Osteocyte (in vitro differentiated cells): ENCODE results near the gene LDOC1. TPM values are rescaled to one million over a fixed set of nuclear protein-coding genes. Genes with fewer than 3 reads are reported as not detected.
"Not testable (repeated sequence)": the region's sequence is repeated elsewhere in the genome, so short reads cannot be mapped to it uniquely, and the experiment has no call there.

Experiments used
- DNase-seq: peaks from one replicate; pipeline ENCODE4 v3.0.0; 2021; ENCODE audit warnings: mixed read lengths; ENCODE audit not compliant: unreplicated experiment; ENCODE audit errors: extremely low spot score
- H3K27ac Mint-ChIP-seq: one replicate; pipeline ENCODE4 v1.8.0; 2021; ENCODE audit warnings: mild to moderate bottlenecking, mixed read lengths; ENCODE audit not compliant: unreplicated experiment
- H3K27me3 Mint-ChIP-seq: one replicate; pipeline ENCODE4 v1.8.0; 2021; ENCODE audit warnings: mixed read lengths; ENCODE audit not compliant: unreplicated experiment
- H3K36me3 Mint-ChIP-seq: one replicate; pipeline ENCODE4 v1.8.0; 2021; ENCODE audit warnings: mixed read lengths; ENCODE audit not compliant: unreplicated experiment
- H3K4me1 Mint-ChIP-seq: one replicate; pipeline ENCODE4 v1.8.0; 2021; ENCODE audit warnings: mixed read lengths; ENCODE audit not compliant: unreplicated experiment
- H3K4me3 Mint-ChIP-seq: one replicate; pipeline ENCODE4 v1.8.0; 2021; ENCODE audit warnings: mild to moderate bottlenecking, moderate library complexity, mixed read lengths; ENCODE audit not compliant: unreplicated experiment
- H3K9me3 Mint-ChIP-seq: one replicate; pipeline ENCODE4 v1.8.0; 2021; ENCODE audit warnings: mixed read lengths; ENCODE audit not compliant: unreplicated experiment
- total RNA-seq: library from RNA; stranded (reverse); gene quantifications from 2 replicates; pipeline ENCODE4 v1.2.1, GENCODE V29; 2021
- TF ChIP-seq, protein P1 (sequence below): fragments of 200-600 bp; sonication (generic); IDR thresholded peaks from 2 replicates; pipeline ENCODE4 v1.5.0; 2021; ENCODE audit warnings: antibody characterized with exemption, mild to moderate bottlenecking, moderate library complexity

Gene LDOC1
- total RNA-seq, 1 donor from 2014 or later = 38.0 TPM

DNA sequence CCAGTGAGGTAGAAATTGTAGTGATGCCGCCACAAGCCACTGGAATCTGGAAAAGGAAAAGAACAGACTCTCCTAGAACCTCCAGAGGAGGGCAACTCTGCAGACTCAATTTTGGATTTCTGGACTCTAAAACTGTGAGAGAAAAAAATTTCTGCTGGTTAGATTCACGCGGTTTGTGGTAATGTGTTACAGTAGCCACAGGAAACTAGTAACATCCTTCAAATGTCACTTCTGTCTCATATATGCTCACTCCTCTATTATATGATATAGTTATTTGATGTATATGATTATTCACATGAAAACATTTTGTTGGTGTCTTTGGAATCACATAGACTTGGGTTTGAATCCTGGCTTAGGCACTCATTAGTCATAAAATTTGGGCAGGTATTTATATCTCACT is 18.8 kb downstream of the LDOC1 start:
- H3K27me3 Mint-ChIP-seq = no peaks in the 10 kb centered on the region
- TF ChIP-seq, protein P1, sequence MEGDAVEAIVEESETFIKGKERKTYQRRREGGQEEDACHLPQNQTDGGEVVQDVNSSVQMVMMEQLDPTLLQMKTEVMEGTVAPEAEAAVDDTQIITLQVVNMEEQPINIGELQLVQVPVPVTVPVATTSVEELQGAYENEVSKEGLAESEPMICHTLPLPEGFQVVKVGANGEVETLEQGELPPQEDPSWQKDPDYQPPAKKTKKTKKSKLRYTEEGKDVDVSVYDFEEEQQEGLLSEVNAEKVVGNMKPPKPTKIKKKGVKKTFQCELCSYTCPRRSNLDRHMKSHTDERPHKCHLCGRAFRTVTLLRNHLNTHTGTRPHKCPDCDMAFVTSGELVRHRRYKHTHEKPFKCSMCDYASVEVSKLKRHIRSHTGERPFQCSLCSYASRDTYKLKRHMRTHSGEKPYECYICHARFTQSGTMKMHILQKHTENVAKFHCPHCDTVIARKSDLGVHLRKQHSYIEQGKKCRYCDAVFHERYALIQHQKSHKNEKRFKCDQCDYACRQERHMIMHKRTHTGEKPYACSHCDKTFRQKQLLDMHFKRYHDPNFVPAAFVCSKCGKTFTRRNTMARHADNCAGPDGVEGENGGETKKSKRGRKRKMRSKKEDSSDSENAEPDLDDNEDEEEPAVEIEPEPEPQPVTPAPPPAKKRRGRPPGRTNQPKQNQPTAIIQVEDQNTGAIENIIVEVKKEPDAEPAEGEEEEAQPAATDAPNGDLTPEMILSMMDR = no peak

DNA sequence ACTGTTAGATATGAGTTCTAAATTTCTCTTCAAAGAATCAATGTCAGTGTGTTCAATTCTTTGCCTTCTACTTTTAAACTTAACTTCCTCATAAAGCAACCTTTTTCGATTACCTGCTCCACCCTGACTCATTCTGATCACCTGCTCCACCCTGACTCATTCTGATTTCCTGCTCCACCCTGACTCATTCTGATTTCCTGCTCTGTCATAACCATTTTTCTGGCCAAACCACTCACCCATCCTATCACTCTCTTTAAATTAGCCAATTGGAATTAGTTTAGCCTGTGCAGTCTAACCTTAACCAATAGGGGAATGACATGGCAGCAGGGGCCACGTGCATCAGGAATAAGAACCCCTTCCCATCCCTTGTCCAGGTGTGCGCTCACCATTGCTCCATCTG is 21.7 kb downstream of the LDOC1 start:
- H3K27ac Mint-ChIP-seq, DNase-seq, H3K4me3 Mint-ChIP-seq, H3K36me3 Mint-ChIP-seq, H3K4me1 Mint-ChIP-seq, H3K27me3 Mint-ChIP-seq: not testable (repeated sequence)
- H3K9me3 Mint-ChIP-seq = peaks cover 21% of the 10 kb centered on the region

More for the DNA sequence above, 18.8 kb downstream of the LDOC1 start:
- Mint-ChIP-seq H3K4me3 (no peak overlapping the region), H3K4me1 (no peaks in the 10 kb centered on the region), H3K9me3 (peaks cover 21% of the 10 kb centered on the region), H3K36me3 (no peaks in the 10 kb centered on the region), H3K27ac (no peak overlapping the region)
- DNase-seq = no peak

DNA sequence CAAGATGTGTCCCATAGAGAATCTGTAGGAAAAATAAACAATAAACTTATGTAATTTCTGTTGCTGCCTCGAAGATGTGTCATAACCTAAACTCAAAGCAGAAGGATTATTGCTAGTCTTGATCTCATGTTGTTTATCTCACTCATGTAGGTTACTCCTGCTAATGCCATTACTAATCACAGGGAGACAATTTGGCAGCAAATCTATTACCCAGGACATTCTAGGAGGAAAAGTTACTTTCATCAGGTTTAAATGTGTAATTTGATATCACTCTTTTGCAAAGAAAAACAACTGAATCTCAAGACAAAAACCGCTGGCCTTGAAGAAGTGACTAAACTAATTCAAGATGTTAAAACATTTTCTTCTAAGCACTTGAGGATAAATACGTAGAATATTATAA is 34.0 kb downstream of the LDOC1 start:
- H3K36me3 Mint-ChIP-seq = no peaks in the 10 kb centered on the region
- H3K9me3 Mint-ChIP-seq = peaks cover 5% of the 10 kb centered on the region
- no peaks in the 10 kb centered on the region for H3K4me1 Mint-ChIP-seq
- no peaks in the 10 kb centered on the region for H3K27me3 Mint-ChIP-seq
- no peak overlapping the region for H3K27ac Mint-ChIP-seq
- TF ChIP-seq, protein P1 = no peak
- DNase-seq = no peak
- no peak overlapping the region for H3K4me3 Mint-ChIP-seq

DNA sequence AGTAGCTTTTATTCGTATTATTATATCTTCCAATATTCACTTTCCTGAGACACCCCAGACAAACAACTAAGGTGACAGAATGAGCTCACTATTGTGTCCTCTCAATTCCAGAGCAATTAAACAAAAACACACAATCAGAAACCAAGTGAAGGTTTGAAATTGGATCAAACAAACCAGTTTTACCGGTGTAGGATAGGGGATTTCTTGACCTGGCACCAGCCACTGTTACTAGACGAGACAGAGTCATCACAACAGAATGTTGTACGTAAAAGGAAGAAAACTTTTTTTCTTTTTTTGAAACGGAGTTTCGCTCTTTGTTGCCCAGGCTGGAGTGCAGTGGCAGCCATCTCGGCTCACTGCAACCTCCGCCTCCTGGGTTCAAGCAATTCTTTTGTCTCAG is 43.7 kb downstream of the LDOC1 start:
- Mint-ChIP-seq H3K9me3 (peaks cover 8% of the 10 kb centered on the region), H3K27me3 (no peaks in the 10 kb centered on the region), H3K4me1 (no peaks in the 10 kb centered on the region), H3K4me3 (no peak overlapping the region), H3K27ac (no peak overlapping the region), H3K36me3 (no peaks in the 10 kb centered on the region)
- no peak for DNase-seq
- TF ChIP-seq, protein P1 = no peak

DNA sequence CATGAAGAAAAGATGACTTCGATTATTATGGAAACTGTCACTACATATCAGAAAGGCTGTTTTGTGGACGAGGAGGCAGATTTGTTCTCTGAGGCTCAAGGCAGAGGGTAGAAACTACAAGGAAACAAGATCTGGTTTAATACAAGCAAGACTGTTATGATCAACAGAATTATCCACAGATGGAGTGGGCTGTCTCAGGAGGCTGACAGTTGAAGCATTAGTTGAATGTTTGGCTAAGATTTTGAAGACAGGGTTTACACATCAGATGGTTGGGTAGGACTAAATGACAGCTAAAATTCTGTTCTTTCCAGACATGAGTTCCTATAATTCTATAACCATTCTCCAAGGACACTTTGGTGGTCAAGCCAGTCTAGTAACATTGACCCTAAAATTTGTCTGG is 49.8 kb downstream of the LDOC1 start:
- H3K27me3 Mint-ChIP-seq = no peaks in the 10 kb centered on the region
- no peak overlapping the region for H3K4me3 Mint-ChIP-seq
- no peaks in the 10 kb centered on the region for H3K4me1 Mint-ChIP-seq
- H3K36me3 Mint-ChIP-seq = no peaks in the 10 kb centered on the region
- TF ChIP-seq, protein P1 = no peak
- no peak overlapping the region for H3K27ac Mint-ChIP-seq
- DNase-seq = no peak
- peaks cover 7% of the 10 kb centered on the region for H3K9me3 Mint-ChIP-seq

Other genes starting within 250 kb of the LDOC1 start
- gene SPANXB1, start 174.5 kb downstream of the LDOC1 start, total RNA-seq = not detected in 2 replicates
- gene SPANXC, start 65.4 kb upstream of the LDOC1 start, total RNA-seq = not detected in 2 replicates